MM.1S (cell line): ENCODE measurements around the gene DHFR2.

Experiments used
- CTCF ChIP-seq: fragments of 300-600 bp; sonication (generic); IDR thresholded peaks from 2 replicates; pipeline ENCODE4 v1.5.1; 2016; ENCODE audit warnings: antibody characterized with exemption, low read length, mixed read lengths
- EZH2phosphoT487 ChIP-seq: fragments of 300-600 bp; sonication (generic); IDR thresholded peaks from 2 replicates; pipeline ENCODE4 v1.6.1; 2018; ENCODE audit warnings: antibody characterized with exemption, low read length

- TF ChIP-seq CTCF (no peak), EZH2phosphoT487 (no peak)
These were observed 20.5 kb upstream of the DHFR2 start for GRCh38 chr3:94083261-94083660.
